ENCODE data around the gene MYCBPAP. TPM values are rescaled to one million over a fixed set of nuclear protein-coding genes. Genes with fewer than 3 reads are reported as not detected.

MYCBPAP gene, protein sequence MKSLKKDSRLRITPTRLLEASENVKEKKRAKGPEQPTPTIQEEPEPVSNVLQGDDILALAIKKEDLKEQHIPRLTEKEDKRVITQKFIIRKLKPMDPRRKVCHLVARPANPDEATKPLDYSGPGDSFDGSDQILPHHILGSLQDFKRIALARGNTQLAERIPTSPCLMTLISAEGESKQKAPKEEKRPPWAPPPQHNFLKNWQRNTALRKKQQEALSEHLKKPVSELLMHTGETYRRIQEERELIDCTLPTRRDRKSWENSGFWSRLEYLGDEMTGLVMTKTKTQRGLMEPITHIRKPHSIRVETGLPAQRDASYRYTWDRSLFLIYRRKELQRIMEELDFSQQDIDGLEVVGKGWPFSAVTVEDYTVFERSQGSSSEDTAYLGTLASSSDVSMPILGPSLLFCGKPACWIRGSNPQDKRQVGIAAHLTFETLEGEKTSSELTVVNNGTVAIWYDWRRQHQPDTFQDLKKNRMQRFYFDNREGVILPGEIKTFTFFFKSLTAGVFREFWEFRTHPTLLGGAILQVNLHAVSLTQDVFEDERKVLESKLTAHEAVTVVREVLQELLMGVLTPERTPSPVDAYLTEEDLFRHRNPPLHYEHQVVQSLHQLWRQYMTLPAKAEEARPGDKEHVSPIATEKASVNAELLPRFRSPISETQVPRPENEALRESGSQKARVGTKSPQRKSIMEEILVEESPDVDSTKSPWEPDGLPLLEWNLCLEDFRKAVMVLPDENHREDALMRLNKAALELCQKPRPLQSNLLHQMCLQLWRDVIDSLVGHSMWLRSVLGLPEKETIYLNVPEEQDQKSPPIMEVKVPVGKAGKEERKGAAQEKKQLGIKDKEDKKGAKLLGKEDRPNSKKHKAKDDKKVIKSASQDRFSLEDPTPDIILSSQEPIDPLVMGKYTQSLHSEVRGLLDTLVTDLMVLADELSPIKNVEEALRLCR
- total RNA-seq (under 1 TPM in 3 of 4 donors, not detected in 1; 0.27 to 0.99 (median 0.52) TPM), polyA plus RNA-seq (under 1 TPM in 2 of 3 donors, not detected in 1; 0.05 TPM)
- long read RNA-seq, donor 1 = 0 reads
- long read RNA-seq, donor 2 = 0 reads

DNA sequence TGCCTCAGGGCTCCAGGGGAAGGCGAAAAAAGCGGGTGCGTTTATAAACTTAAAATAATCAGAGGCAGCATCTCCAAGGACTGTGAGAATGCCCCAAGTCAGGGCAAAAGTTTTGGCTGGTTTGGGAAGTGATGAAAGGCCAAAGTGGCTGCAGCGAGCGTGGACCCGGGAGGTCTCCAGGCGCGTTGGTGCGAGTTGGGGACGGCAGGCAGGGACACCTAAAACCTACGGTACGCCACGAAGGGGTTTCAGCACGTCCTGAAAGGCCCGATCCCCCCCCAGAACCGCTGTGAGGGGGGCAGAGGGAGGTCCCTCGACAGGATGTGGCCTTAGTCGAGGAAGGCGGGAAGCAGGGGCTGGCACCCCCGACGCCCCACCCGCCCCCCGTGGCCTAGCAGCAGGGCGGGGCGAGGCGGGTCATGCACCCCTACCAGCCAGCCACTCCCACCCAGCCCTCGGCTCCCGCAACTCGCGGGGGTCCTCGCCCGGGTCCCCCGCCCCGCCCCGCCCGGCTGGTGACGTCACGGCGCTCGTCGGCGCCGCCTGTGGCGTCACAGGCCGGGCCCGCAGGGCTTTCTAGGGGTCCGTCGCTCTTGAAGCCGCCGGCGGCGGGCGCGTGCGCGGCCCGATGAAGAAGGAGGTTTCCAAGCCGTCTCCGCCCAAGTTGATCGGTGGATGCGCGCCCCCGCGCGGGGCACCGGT lies at the start of gene MYCBPAP:
Gene MYCBPAP, plus strand, starts transcription at position 569 of the 702 bp plus-strand sequence. CDS start 236 bp downstream, outside the sequence.
- 9 to 16% (median 10%) methylated on average over 31 to 66 of the region's 66 CpGs for WGBS, 3 donors
- Histone ChIP-seq H3K36me3 (ENCODE audit: insufficient read depth in 1 of 2, low read depth in 1 of 2) (no peaks in the 10 kb centered on the region), H3K27me3 (ENCODE audit: insufficient read depth in 3 of 3, low read length in 2 of 3) (no peaks in the 10 kb centered on the region), H3K9me3 (no peaks in the 10 kb centered on the region), H3K27ac (peak within 1 kb of the TSS; percentile 65), H3K4me1 (no peaks in the 10 kb centered on the region), H3K4me3 (peak within 1 kb of the TSS; percentile 75)
- peak; percentile 72 to 94 (median 77) for ATAC-seq
- intact Hi-C loops (cut with DNase I) = no loop called here
- peak; percentile 86 to 90 for DNase-seq
- TF ChIP-seq, protein P1, sequence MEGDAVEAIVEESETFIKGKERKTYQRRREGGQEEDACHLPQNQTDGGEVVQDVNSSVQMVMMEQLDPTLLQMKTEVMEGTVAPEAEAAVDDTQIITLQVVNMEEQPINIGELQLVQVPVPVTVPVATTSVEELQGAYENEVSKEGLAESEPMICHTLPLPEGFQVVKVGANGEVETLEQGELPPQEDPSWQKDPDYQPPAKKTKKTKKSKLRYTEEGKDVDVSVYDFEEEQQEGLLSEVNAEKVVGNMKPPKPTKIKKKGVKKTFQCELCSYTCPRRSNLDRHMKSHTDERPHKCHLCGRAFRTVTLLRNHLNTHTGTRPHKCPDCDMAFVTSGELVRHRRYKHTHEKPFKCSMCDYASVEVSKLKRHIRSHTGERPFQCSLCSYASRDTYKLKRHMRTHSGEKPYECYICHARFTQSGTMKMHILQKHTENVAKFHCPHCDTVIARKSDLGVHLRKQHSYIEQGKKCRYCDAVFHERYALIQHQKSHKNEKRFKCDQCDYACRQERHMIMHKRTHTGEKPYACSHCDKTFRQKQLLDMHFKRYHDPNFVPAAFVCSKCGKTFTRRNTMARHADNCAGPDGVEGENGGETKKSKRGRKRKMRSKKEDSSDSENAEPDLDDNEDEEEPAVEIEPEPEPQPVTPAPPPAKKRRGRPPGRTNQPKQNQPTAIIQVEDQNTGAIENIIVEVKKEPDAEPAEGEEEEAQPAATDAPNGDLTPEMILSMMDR (IDR thresholded peaks at IDR 0.05) = peak; percentile 15

DNA sequence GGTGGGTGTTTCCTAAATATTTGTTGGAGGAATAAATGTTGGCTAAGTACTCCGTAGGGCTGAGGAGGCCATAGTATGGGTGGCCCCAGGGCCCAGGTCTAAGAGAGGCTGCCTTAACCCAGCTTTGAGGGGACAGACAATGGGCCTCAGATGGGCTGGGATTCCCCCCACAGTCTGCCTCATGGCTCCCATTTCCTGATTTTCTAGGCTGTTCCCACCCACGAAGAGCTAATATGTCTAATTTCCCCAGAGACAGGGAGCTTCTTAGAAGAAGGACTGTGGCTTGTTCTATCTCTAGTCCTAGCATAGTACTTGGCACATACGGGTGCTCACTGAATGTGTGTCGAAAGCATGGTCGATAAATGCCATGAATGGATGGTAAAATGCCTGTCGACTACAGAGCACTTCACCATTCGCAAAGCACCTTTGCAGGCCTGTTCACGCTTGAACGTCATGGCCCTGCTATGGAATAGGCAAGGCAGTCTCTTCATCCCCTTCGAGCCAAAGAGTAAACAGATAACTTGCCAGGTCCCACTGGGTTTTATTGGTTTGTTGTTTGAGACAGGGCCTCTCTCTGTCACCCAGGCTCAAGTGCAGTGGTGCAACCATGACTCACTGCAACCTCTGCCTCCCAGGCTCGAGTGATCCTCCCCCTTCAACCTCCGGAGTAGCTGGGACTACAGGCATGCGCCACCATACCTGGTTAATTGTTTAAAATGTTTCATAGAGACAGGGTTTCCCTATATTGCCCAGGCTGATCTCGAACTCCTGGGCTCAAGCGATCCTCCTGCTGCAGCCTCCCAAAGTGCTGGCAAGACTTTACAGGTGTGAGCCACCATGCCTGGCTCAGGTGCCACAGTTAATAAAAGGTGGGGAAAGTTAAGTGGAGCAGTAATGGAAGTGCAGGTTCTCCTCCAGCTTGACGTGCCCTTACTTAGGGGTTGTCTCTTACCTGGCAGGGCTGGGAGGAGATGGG lies 49.2 kb upstream of the MYCBPAP start:
- WGBS, 3 donors = 70 to 83% (median 76%) methylated on average over 16 of the region's 16 CpGs
- DNase-seq (no peak), ATAC-seq (peak; percentile 39 to 71 (median 50))
- TF ChIP-seq, protein P1 (IDR thresholded peaks at IDR 0.05) = no peak
- Histone ChIP-seq H3K36me3 (ENCODE audit: insufficient read depth in 1 of 2, low read depth in 1 of 2) (peaks cover 0 to 15% of the 10 kb centered on the region in 2 donors), H3K9me3 (no peaks in the 10 kb centered on the region), H3K4me3 (no peak overlapping the region), H3K27ac (no peak overlapping the region), H3K4me1 (no peaks in the 10 kb centered on the region), H3K27me3 (ENCODE audit: insufficient read depth in 3 of 3, low read length in 2 of 3) (no peaks in the 10 kb centered on the region)
- intact Hi-C loops (cut with DNase I) = no loop called here

DNA sequence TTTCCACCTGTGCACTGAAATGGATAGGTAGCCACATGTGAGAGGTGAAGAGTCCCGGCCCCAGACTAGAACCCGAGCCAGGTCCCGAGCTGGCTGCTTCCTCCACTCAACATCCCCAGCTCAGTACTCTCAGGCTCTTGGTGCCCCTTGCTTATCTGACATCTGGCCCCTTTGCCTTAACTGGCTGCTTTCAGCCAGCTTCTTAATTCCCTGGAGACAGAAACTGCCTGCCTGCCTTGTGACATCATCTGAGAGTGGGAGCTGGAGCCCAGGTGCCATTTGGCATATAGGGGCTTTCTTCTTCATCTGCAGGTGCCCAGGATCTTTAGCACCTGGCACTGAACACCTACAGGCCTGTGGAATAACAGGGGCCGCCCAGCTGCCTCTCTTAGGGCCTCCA lies 48.5 kb upstream of the MYCBPAP start:
- H3K9me3 ChIP-seq = no peaks in the 10 kb centered on the region
- H3K4me1 ChIP-seq = no peaks in the 10 kb centered on the region
- ATAC-seq (no peak), DNase-seq (no peak)
- peaks cover 0 to 17% of the 10 kb centered on the region in 2 donors for H3K36me3 ChIP-seq (ENCODE audit: insufficient read depth in 1 of 2, low read depth in 1 of 2)
- H3K27ac ChIP-seq = no peak overlapping the region
- TF ChIP-seq, protein P1 (IDR thresholded peaks at IDR 0.05) = no peak
- no peaks in the 10 kb centered on the region for H3K27me3 ChIP-seq (ENCODE audit: insufficient read depth in 3 of 3, low read length in 2 of 3)
- intact Hi-C loops (cut with DNase I) = no loop called here
- no peak overlapping the region for H3K4me3 ChIP-seq
- WGBS, 3 donors = 85 to 96% (median 88%) methylated on average over 4 of the region's 4 CpGs
